ENCODE data around the gene SCN5A.

SCN5A gene

GRCh38 chr3:38636881-38637280 lies 12.6 kb downstream of the SCN5A start:
- no peak for ATAC-seq
- TF ChIP-seq ESRRG (CRISPR knock-in tag; IDR thresholded peaks at IDR 0.05) (no peak), ZNF8 (CRISPR knock-in tag; IDR thresholded peaks at IDR 0.05) (no peak), ARNTL (CRISPR knock-in tag; IDR thresholded peaks at IDR 0.05; ENCODE audit: borderline replicate concordance, low read depth) (no peak)

GRCh38 chr3:38636464-38636863 lies 13.0 kb downstream of the SCN5A start:
- TF ChIP-seq TSHZ2 (CRISPR knock-in tag; IDR thresholded peaks at IDR 0.05) = no peak
- no peak for TF ChIP-seq ZFP3 (CRISPR knock-in tag; IDR thresholded peaks at IDR 0.05)
- TF ChIP-seq ZNF565 (CRISPR knock-in tag; conservative IDR thresholded peaks at IDR 0.05; ENCODE audit: low read depth) = no peak
- no peak for TF ChIP-seq SNAI2 (CRISPR knock-in tag; IDR thresholded peaks at IDR 0.05)
- TF ChIP-seq ESRRG (CRISPR knock-in tag; IDR thresholded peaks at IDR 0.05) = no peak
- no peak for TF ChIP-seq GLIS3 (CRISPR knock-in tag; IDR thresholded peaks at IDR 0.05)
- TF ChIP-seq CSRNP3 (CRISPR knock-in tag; IDR thresholded peaks at IDR 0.05) = no peak
- TF ChIP-seq ZNF70 (CRISPR knock-in tag; IDR thresholded peaks at IDR 0.05) = no peak
- no peak for ATAC-seq

GRCh38 chr3:38634111-38634510 lies 15.4 kb downstream of the SCN5A start:
- ATAC-seq = no peak
- no peak for TF ChIP-seq ZFP3 (CRISPR knock-in tag; IDR thresholded peaks at IDR 0.05)
- TF ChIP-seq ZC3H10 (CRISPR knock-in tag; IDR thresholded peaks at IDR 0.05) = no peak
- TF ChIP-seq CREB5 (CRISPR knock-in tag; IDR thresholded peaks at IDR 0.05; ENCODE audit: low read depth) = no peak
- TF ChIP-seq RARB (CRISPR knock-in tag; IDR thresholded peaks at IDR 0.05) = no peak
- TF ChIP-seq ZNF70 (CRISPR knock-in tag; IDR thresholded peaks at IDR 0.05) = no peak
- no peak for TF ChIP-seq OSR1 (CRISPR knock-in tag; IDR thresholded peaks at IDR 0.05)

GRCh38 chr3:38632989-38633388 lies 16.5 kb downstream of the SCN5A start:
- TF ChIP-seq PATZ1 (CRISPR knock-in tag; IDR thresholded peaks at IDR 0.05; ENCODE audit: borderline replicate concordance) (no peak), ZNF70 (CRISPR knock-in tag; IDR thresholded peaks at IDR 0.05) (no peak), ZNF8 (CRISPR knock-in tag; IDR thresholded peaks at IDR 0.05) (no peak)

GRCh38 chr3:38630606-38631005 lies 18.9 kb downstream of the SCN5A start:
- TF ChIP-seq SNAI2 (CRISPR knock-in tag; IDR thresholded peaks at IDR 0.05) = no peak
- TF ChIP-seq ZFP3 (CRISPR knock-in tag; IDR thresholded peaks at IDR 0.05) = no peak
- no peak for TF ChIP-seq ZNF8 (CRISPR knock-in tag; IDR thresholded peaks at IDR 0.05)
- no peak for TF ChIP-seq PATZ1 (CRISPR knock-in tag; IDR thresholded peaks at IDR 0.05; ENCODE audit: borderline replicate concordance)
- no peak for TF ChIP-seq GLIS3 (CRISPR knock-in tag; IDR thresholded peaks at IDR 0.05)
- TF ChIP-seq OSR1 (CRISPR knock-in tag; IDR thresholded peaks at IDR 0.05) = no peak
- no peak for TF ChIP-seq ZNF70 (CRISPR knock-in tag; IDR thresholded peaks at IDR 0.05)
- TF ChIP-seq ZNF565 (CRISPR knock-in tag; conservative IDR thresholded peaks at IDR 0.05; ENCODE audit: low read depth) = no peak
- TF ChIP-seq ZC3H10 (CRISPR knock-in tag; IDR thresholded peaks at IDR 0.05) = no peak
- TF ChIP-seq CSDC2 (CRISPR knock-in tag; IDR thresholded peaks at IDR 0.05) = no peak
- no peak for TF ChIP-seq POU6F1 (CRISPR knock-in tag; IDR thresholded peaks at IDR 0.05; ENCODE audit: borderline replicate concordance, low read depth)
- no peak for ATAC-seq

More at GRCh38 chr3:38632989-38633388, 16.5 kb downstream of the SCN5A start:
- ATAC-seq = no peak

Measured in SK-N-SH treated with all-trans-retinoic acid at 6 μM for 48 hours (cell line).